GM06990 (cell line): ENCODE measurements around the gene DPY19L1.
"Not testable (repeated sequence)": the region's sequence is repeated elsewhere in the genome, so short reads cannot be mapped to it uniquely, and the experiment has no call there.

Experiments
- DNase-seq: peaks from one replicate; pipeline ENCODE4 v3.0.0-alpha.2; 2011; ENCODE audit not compliant: insufficient read length; ENCODE audit errors: extremely low read depth
- H3K27me3 ChIP-seq: replicated peaks from 2 replicates; pipeline ENCODE4 v1.6.0; 2011; ENCODE audit warnings: low read length; ENCODE audit not compliant: control insufficient read depth, insufficient read depth
- H3K36me3 ChIP-seq: 2 replicates; pipeline ENCODE4 v1.5.1; 2011; ENCODE audit warnings: low read length; ENCODE audit not compliant: control insufficient read depth, insufficient read depth
- H3K4me3 ChIP-seq: replicated peaks from 2 replicates; pipeline ENCODE4 v1.5.1; 2011; ENCODE audit warnings: low read depth, mild to moderate bottlenecking, control low read depth, low read length
- CTCF ChIP-seq: IDR thresholded peaks from 2 replicates; pipeline ENCODE4 v1.5.1; 2011; ENCODE audit warnings: low read length, control low read depth, mild to moderate bottlenecking, inconsistent platforms; ENCODE audit not compliant: insufficient read depth, poor library complexity, severe bottlenecking

The DPY19L1 gene

GRCh38 chr7:35047912-35048305, 10.6 kb upstream of the DPY19L1 start:
- not testable (repeated sequence) for H3K4me3 ChIP-seq, H3K27me3 ChIP-seq, H3K36me3 ChIP-seq, DNase-seq

GRCh38 chr7:35047263-35047911, 10.1 kb upstream of the DPY19L1 start:
- not testable (repeated sequence) for H3K4me3 ChIP-seq, H3K27me3 ChIP-seq, DNase-seq, H3K36me3 ChIP-seq

- DNase-seq, H3K4me3 ChIP-seq, H3K36me3 ChIP-seq, H3K27me3 ChIP-seq: not testable (repeated sequence)
Measured at GRCh38 chr7:35043301-35043700, 6.0 kb upstream of the DPY19L1 start.

- TF ChIP-seq CTCF = no peak
- no peak for DNase-seq
- no peaks in the 10 kb centered on the region for H3K36me3 ChIP-seq
- H3K27me3 ChIP-seq = no peaks in the 10 kb centered on the region
- no peak overlapping the region for H3K4me3 ChIP-seq
Measured at GRCh38 chr7:35040906-35041305, 3.6 kb upstream of the DPY19L1 start.

- Histone ChIP-seq H3K27me3 (no peaks in the 10 kb centered on the region), H3K36me3 (no peaks in the 10 kb centered on the region), H3K4me3 (no peak overlapping the region)
- DNase-seq = no peak
- no peak for TF ChIP-seq CTCF
Measured at GRCh38 chr7:35039343-35039742, 2.1 kb upstream of the DPY19L1 start.

GRCh38 chr7:35038354-35038753, 1.1 kb upstream of the DPY19L1 start:
- DNase-seq = no peak
- Histone ChIP-seq H3K27me3 (no peaks in the 10 kb centered on the region), H3K4me3 (peak overlapping the region; percentile 70; the same call in 1 of the 2 replicates), H3K36me3 (no peaks in the 10 kb centered on the region)
- TF ChIP-seq CTCF = no peak

GRCh38 chr7:35037526-35038341, 449 bp upstream of the DPY19L1 start:
- peak; percentile 92 for DNase-seq
- Histone ChIP-seq H3K4me3 (peak overlapping the region; percentile 81), H3K36me3 (no peaks in the 10 kb centered on the region), H3K27me3 (no peaks in the 10 kb centered on the region)
- TF ChIP-seq CTCF = peak; percentile 85
